ENCODE measurements around the gene CCDC85C. TPM values are rescaled to one million over a fixed set of nuclear protein-coding genes. Genes with fewer than 3 reads are reported as not detected.

The CCDC85C gene
- total and polyA plus RNA-seq, 4 donors = 4.0 to 23.9 (median 9.6) TPM

DNA sequence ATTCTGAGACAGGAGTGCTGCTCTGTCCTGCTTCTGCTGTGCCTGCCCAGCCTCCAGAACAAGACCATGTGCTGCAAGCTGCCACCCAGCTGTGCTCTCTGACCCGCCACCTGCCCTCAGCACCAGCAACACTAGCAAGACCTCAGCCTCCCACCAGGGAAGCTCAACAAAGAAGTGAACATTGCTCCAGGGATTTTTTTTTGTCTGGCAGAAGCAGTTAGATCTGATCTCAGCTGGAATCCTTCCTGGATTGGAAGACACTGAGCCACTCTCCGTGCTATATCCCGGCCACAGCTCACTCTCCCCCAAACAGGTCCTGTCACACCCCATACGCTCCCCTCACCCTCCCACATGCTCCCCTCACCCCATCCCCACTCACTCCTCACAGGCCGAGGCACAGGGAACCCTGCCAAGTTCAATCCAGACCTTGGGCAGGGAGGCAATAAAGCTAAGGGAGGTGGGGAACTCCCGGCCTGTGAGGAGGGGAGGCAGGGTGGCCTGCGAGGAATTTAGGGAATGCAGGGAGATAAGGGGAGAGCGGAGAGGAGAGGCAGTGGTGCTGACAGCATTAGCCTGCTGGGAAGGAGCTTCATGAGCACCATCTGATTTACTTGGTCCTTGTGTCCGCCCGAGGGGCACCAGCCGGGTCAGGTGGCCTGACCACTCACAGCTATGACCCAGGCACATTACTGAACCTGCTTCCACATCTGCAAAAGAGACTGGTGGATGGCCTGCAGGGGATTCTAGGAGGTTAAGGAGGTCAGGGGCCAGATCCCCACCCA lies 29.7 kb downstream of the CCDC85C start:
- no peaks in the 10 kb centered on the region for H3K27me3 ChIP-seq (ENCODE audit: control insufficient read depth in 4 of 4, insufficient read depth in 4 of 4, low read length in 3 of 4)
- H3K9me3 ChIP-seq (ENCODE audit: control insufficient read depth in 4 of 4, low read length in 3 of 4) = no peaks in the 10 kb centered on the region
- peaks cover 42 to 88% (median 77%) of the 10 kb centered on the region in 4 donors for H3K4me1 ChIP-seq (ENCODE audit: control insufficient read depth in 4 of 4, insufficient read depth in 4 of 4, low read length in 3 of 4)
- peak overlapping the region in 1 of 2 donors; percentile 23 for H3K9ac ChIP-seq (ENCODE audit: low read depth in 1 of 2, low read length in 2 of 2)
- TF ChIP-seq SP1 (IDR thresholded peaks at IDR 0.05) (peak; percentile 31), RAD21 (IDR thresholded peaks at IDR 0.05) (peak in 1 of 2 donors; percentile 34), ZBTB33 (IDR thresholded peaks at IDR 0.05) (no peak), HNF4A (conservative IDR thresholded peaks at IDR 0.05) (peak in 1 of 2 donors; percentile 69), RXRA (IDR thresholded peaks at IDR 0.05) (peak in 1 of 2 donors; percentile 65)
- no peak overlapping the region for H3K4me3 ChIP-seq (ENCODE audit: low read depth in 1 of 3, low read length in 3 of 3)
- peaks cover 0 to 2% (median 0%) of the 10 kb centered on the region in 4 donors for H3K36me3 ChIP-seq (ENCODE audit: control insufficient read depth in 4 of 4, insufficient read depth in 3 of 4, low read depth in 1 of 4, low read length in 3 of 4)
- 42% methylated on average over 11 of the region's 11 CpGs for WGBS
- H3K27ac ChIP-seq (ENCODE audit: low read depth in 1 of 2, low read length in 2 of 2) = peak overlapping the region; percentile 55 to 63
- DNase-seq (ENCODE audit: low spot score) = no peak

GRCh38 chr14:99573436-99574098 lies 30.4 kb downstream of the CCDC85C start:
- Histone ChIP-seq H3K9ac (ENCODE audit: low read depth in 1 of 2, low read length in 2 of 2) (no peak overlapping the region), H3K27ac (ENCODE audit: low read depth in 1 of 2, low read length in 2 of 2) (peak overlapping the region in 1 of 2 donors; percentile 63), H3K9me3 (ENCODE audit: control insufficient read depth in 4 of 4, low read length in 3 of 4) (no peaks in the 10 kb centered on the region), H3K4me3 (ENCODE audit: low read depth in 1 of 3, low read length in 3 of 3) (no peak overlapping the region), H3K27me3 (ENCODE audit: control insufficient read depth in 4 of 4, insufficient read depth in 4 of 4, low read length in 3 of 4) (no peaks in the 10 kb centered on the region), H3K36me3 (ENCODE audit: control insufficient read depth in 4 of 4, insufficient read depth in 3 of 4, low read depth in 1 of 4, low read length in 3 of 4) (peaks cover 0 to 2% (median 0%) of the 10 kb centered on the region in 4 donors), H3K4me1 (ENCODE audit: control insufficient read depth in 4 of 4, insufficient read depth in 4 of 4, low read length in 3 of 4) (peaks cover 42 to 92% (median 82%) of the 10 kb centered on the region in 4 donors)
- WGBS = 80% methylated on average over 15 of the region's 15 CpGs
- TF ChIP-seq GABPA (IDR thresholded peaks at IDR 0.05 in 1 of 2, conservative IDR thresholded peaks at IDR 0.05 in 1 of 2) (no peak), HNF4G (IDR thresholded peaks at IDR 0.05) (no peak), MAX (IDR thresholded peaks at IDR 0.05) (no peak), RXRA (IDR thresholded peaks at IDR 0.05) (no peak), ATF3 (IDR thresholded peaks at IDR 0.05) (no peak), FOXA1 (IDR thresholded peaks at IDR 0.05) (no peak), RAD21 (IDR thresholded peaks at IDR 0.05) (no peak), EGR1 (IDR thresholded peaks at IDR 0.05; ENCODE audit: low read depth in 2 of 2) (no peak), REST (IDR thresholded peaks at IDR 0.05) (no peak), YY1 (IDR thresholded peaks at IDR 0.05) (no peak), HNF4A (conservative IDR thresholded peaks at IDR 0.05) (no peak), SP1 (IDR thresholded peaks at IDR 0.05) (no peak), TAF1 (conservative IDR thresholded peaks at IDR 0.05) (no peak), NR2F2 (IDR thresholded peaks at IDR 0.05) (no peak), FOXA2 (IDR thresholded peaks at IDR 0.05) (no peak), CTCF (IDR thresholded peaks at IDR 0.05; ENCODE audit: low read depth, low read length, missing input control) (no peak), ZBTB33 (IDR thresholded peaks at IDR 0.05) (no peak)
- no peak for DNase-seq (ENCODE audit: low spot score)

Data from liver (tissue), 9 donors.